Osteocyte (in vitro differentiated cells): ENCODE data around the gene HSD17B10. TPM values are rescaled to one million over a fixed set of nuclear protein-coding genes. Genes with fewer than 3 reads are reported as not detected.

ENCODE experiments used
- DNase-seq: peaks from one replicate; pipeline ENCODE4 v3.0.0; 2021; ENCODE audit warnings: mixed read lengths; ENCODE audit not compliant: unreplicated experiment; ENCODE audit errors: extremely low spot score
- H3K27ac Mint-ChIP-seq: one replicate; pipeline ENCODE4 v1.8.0; 2021; ENCODE audit warnings: mild to moderate bottlenecking, mixed read lengths; ENCODE audit not compliant: unreplicated experiment
- H3K27me3 Mint-ChIP-seq: one replicate; pipeline ENCODE4 v1.8.0; 2021; ENCODE audit warnings: mixed read lengths; ENCODE audit not compliant: unreplicated experiment
- H3K36me3 Mint-ChIP-seq: one replicate; pipeline ENCODE4 v1.8.0; 2021; ENCODE audit warnings: mixed read lengths; ENCODE audit not compliant: unreplicated experiment
- H3K4me1 Mint-ChIP-seq: one replicate; pipeline ENCODE4 v1.8.0; 2021; ENCODE audit warnings: mixed read lengths; ENCODE audit not compliant: unreplicated experiment
- H3K4me3 Mint-ChIP-seq: one replicate; pipeline ENCODE4 v1.8.0; 2021; ENCODE audit warnings: mild to moderate bottlenecking, moderate library complexity, mixed read lengths; ENCODE audit not compliant: unreplicated experiment
- H3K9me3 Mint-ChIP-seq: one replicate; pipeline ENCODE4 v1.8.0; 2021; ENCODE audit warnings: mixed read lengths; ENCODE audit not compliant: unreplicated experiment
- long read RNA-seq: library from polyadenylated mRNA; unstranded; transcript quantifications from one replicate; pipeline ENCODE4 v2.0.0, GENCODE V29; 2021
- total RNA-seq: library from RNA; stranded (reverse); gene quantifications from 2 replicates; pipeline ENCODE4 v1.2.1, GENCODE V29; 2021
- TF ChIP-seq, protein P1 (sequence below): fragments of 200-600 bp; sonication (generic); IDR thresholded peaks from 2 replicates; pipeline ENCODE4 v1.5.0; 2021; ENCODE audit warnings: antibody characterized with exemption, mild to moderate bottlenecking, moderate library complexity

HSD17B10 gene
- 85.9 and 87.1 TPM in 2 replicates for total RNA-seq
- long read RNA-seq, transcript HSD17B10-201 (6 exons, 960 nt) = major isoform, 52 of 63 reads
- long read RNA-seq, partial matches to known transcripts = 3 of 63 reads
- long read RNA-seq, other reads (novel, unspliced or antisense) = 6 of 63 reads

- peak within 1 kb of the TSS; percentile 94 for H3K4me3 Mint-ChIP-seq
- peaks cover 4% of the 10 kb centered on the region for H3K27me3 Mint-ChIP-seq
- H3K4me1 Mint-ChIP-seq = peaks cover 8% of the 10 kb centered on the region
- peak; percentile 94 for DNase-seq
- H3K27ac Mint-ChIP-seq = peak within 1 kb of the TSS; percentile 79
- peaks cover 15% of the 10 kb centered on the region for H3K9me3 Mint-ChIP-seq
- peaks cover 8% of the 10 kb centered on the region for H3K36me3 Mint-ChIP-seq
- TF ChIP-seq, protein P1, sequence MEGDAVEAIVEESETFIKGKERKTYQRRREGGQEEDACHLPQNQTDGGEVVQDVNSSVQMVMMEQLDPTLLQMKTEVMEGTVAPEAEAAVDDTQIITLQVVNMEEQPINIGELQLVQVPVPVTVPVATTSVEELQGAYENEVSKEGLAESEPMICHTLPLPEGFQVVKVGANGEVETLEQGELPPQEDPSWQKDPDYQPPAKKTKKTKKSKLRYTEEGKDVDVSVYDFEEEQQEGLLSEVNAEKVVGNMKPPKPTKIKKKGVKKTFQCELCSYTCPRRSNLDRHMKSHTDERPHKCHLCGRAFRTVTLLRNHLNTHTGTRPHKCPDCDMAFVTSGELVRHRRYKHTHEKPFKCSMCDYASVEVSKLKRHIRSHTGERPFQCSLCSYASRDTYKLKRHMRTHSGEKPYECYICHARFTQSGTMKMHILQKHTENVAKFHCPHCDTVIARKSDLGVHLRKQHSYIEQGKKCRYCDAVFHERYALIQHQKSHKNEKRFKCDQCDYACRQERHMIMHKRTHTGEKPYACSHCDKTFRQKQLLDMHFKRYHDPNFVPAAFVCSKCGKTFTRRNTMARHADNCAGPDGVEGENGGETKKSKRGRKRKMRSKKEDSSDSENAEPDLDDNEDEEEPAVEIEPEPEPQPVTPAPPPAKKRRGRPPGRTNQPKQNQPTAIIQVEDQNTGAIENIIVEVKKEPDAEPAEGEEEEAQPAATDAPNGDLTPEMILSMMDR = no peak
Measured at GRCh38 chrX:53433651-53434639, at the start of gene HSD17B10. Gene HSD17B10, minus strand, starts transcription at chrX:53434370. Its CDS starts 25 bp downstream, at chrX:53434345.

DNA sequence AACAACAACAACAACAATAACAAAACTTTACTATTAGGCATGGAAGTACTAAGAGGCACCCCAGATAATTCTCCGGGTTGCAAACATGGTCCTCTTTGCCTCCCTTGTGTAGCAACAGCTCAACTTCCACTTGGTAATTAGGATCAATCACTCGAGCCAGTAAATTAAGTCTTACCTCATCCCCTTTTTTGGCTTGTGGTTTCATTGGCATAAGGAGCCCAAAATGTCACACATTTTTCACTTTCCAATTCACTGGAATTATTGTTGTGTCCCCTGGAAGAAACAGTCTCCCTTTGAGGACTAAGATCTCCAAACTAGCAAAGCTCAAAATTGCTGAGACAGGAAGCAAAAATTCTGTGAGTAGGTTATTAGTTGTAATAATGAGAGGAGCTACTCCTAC, 49.2 kb upstream of the HSD17B10 start:
- Mint-ChIP-seq H3K4me3 (no peak overlapping the region), H3K9me3 (no peaks in the 10 kb centered on the region), H3K27ac (no peak overlapping the region), H3K27me3 (no peaks in the 10 kb centered on the region), H3K36me3 (no peaks in the 10 kb centered on the region), H3K4me1 (no peaks in the 10 kb centered on the region)
- no peak for DNase-seq
- TF ChIP-seq, protein P1 = no peak

DNA sequence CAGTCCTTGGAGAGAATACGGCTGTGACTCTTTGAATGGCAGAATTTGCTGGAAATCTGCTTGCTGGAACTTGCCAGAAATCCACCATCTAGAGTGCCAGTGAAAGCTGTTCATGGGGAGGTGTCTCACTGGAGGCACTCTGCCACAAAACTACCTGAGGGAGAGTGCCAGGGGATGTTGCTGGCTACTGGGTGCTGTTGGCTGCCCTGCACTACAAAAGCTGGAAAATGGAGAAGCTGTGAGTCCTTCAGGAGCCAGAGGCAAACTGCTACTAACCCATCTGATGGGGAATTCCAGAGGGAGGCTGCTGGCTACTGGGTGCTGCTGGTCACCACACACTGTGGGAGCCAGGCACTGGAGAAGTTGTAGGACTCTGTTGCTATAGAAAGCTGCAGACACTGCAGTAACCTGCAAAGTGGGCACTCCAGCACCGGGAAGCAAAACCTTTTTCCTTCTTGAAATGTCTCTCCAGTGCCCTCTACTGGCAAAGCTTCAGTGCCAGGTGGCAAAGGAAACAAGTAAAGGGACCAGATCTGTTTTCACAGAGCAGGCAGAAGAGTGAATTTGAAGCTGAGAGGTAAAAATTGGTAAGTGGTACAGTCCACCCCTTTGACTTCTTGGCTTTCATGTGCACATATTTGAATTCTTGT, 47.8 kb upstream of the HSD17B10 start:
- Mint-ChIP-seq H3K4me3 (no peak overlapping the region), H3K9me3 (no peaks in the 10 kb centered on the region), H3K27me3 (no peaks in the 10 kb centered on the region), H3K36me3 (no peaks in the 10 kb centered on the region), H3K4me1 (no peaks in the 10 kb centered on the region), H3K27ac (no peak overlapping the region)
- DNase-seq = no peak
- TF ChIP-seq, protein P1 = peak; percentile 69

DNA sequence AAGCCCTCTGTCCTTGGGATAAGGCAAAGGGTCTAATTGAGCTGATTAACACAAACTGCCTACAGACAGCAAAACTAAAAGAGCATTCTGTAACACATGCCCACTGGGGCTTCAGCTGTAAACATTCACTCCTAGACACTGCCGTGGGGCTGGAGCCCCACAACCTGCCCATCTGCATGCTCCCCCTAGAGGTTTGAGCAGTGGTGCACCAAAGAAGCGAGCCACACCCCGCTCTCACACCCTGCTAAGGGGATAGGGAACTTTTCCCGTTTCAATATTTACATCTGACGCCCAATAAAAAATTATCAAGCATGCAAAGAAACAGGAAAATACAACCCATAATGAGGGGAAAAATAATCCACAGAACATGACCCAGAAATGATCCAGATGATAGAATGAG, 46.9 kb upstream of the HSD17B10 start:
- no peak overlapping the region for H3K4me3 Mint-ChIP-seq
- no peaks in the 10 kb centered on the region for H3K9me3 Mint-ChIP-seq
- no peak overlapping the region for H3K27ac Mint-ChIP-seq
- H3K36me3 Mint-ChIP-seq = no peaks in the 10 kb centered on the region
- no peaks in the 10 kb centered on the region for H3K27me3 Mint-ChIP-seq
- no peak for DNase-seq
- TF ChIP-seq, protein P1 = peak; percentile 17
- no peaks in the 10 kb centered on the region for H3K4me1 Mint-ChIP-seq

- Mint-ChIP-seq H3K4me1 (no peaks in the 10 kb centered on the region), H3K36me3 (no peaks in the 10 kb centered on the region), H3K9me3 (no peaks in the 10 kb centered on the region), H3K27ac (no peak overlapping the region), H3K4me3 (no peak overlapping the region), H3K27me3 (no peaks in the 10 kb centered on the region)
- TF ChIP-seq, protein P1 = no peak
- DNase-seq = no peak
Measured at GRCh38 chrX:53479301-53479700, 45.1 kb upstream of the HSD17B10 start.
